ENCODE data around the gene MAP4K2.

MAP4K2 gene

DNA sequence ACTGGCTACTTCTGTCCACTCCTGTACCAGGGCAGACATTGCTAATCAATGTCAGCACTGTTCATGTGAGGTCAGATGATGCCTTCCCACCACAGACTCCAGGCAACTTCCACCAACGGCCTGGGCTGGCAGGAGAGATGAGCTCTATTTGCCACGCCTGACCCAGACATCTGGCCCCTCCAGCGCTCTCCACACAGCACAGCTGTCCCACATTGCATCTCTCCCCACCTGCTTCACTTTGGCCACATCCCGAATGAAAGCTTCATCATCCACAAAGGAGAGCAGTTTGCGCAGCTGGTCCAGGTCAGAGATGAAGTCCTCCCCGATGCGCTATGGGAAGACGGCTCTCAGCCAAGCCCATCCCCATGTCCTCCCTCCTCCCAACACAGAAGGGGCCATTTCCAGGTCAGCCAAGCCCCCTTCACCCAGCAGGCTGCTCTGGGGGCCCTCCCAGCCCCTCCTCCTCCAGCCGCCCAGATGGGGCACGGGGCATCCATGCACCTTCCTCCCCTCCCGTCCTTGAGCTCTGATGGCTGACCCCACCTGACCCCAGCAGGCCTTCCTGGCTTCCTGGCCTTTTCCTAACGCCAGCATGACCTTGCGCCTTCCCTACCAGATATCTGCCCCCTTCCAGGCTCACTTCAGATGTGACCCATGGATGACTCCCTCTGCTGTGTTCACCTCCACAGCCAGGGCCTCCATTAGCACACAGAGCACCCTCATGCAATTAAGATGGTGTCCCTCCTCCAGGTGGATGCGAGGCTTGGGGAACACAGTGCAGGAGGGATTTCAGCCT is 50.6 kb downstream of the MAP4K2 start:
- no peak for ATAC-seq
- TF ChIP-seq ZNF565 (CRISPR knock-in tag; conservative IDR thresholded peaks at IDR 0.05; ENCODE audit: low read depth) = no peak
- TF ChIP-seq RARB (CRISPR knock-in tag; IDR thresholded peaks at IDR 0.05) = no peak
- TF ChIP-seq ISL1 (CRISPR knock-in tag; IDR thresholded peaks at IDR 0.05) = no peak
- TF ChIP-seq, protein P1, sequence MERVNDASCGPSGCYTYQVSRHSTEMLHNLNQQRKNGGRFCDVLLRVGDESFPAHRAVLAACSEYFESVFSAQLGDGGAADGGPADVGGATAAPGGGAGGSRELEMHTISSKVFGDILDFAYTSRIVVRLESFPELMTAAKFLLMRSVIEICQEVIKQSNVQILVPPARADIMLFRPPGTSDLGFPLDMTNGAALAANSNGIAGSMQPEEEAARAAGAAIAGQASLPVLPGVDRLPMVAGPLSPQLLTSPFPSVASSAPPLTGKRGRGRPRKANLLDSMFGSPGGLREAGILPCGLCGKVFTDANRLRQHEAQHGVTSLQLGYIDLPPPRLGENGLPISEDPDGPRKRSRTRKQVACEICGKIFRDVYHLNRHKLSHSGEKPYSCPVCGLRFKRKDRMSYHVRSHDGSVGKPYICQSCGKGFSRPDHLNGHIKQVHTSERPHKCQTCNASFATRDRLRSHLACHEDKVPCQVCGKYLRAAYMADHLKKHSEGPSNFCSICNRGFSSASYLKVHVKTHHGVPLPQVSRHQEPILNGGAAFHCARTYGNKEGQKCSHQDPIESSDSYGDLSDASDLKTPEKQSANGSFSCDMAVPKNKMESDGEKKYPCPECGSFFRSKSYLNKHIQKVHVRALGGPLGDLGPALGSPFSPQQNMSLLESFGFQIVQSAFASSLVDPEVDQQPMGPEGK (CRISPR knock-in tag; IDR thresholded peaks at IDR 0.05; ENCODE audit: borderline replicate concordance) = no peak
- TF ChIP-seq TOX (CRISPR knock-in tag; IDR thresholded peaks at IDR 0.05; ENCODE audit: borderline replicate concordance) = no peak
- TF ChIP-seq GLIS3 (CRISPR knock-in tag; IDR thresholded peaks at IDR 0.05) = no peak
- TF ChIP-seq ZNF70 (CRISPR knock-in tag; IDR thresholded peaks at IDR 0.05) = no peak
- TF ChIP-seq ZFP3 (CRISPR knock-in tag; IDR thresholded peaks at IDR 0.05) = no peak

DNA sequence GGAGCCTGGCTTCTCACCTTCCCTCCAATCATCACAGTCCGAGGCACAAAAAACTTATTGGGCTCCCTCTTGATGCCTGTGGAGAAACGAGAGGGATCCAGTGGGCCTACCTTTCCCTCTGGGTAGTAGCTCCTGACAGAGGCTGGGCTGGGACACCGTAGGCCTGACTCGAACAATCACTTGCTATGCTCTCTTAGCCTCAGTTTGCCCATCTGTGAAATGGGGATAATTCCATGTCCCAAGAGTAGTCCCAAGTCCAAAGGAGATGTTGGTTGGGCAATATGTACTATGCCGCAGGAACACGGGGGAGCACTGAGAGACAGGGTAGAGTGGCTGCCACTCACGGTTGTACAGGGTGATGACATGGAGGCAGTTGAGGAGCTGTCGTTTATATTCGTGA is 51.4 kb downstream of the MAP4K2 start:
- no peak for TF ChIP-seq ISL1 (CRISPR knock-in tag; IDR thresholded peaks at IDR 0.05)
- TF ChIP-seq TCF4 (CRISPR knock-in tag; IDR thresholded peaks at IDR 0.05; ENCODE audit: borderline replicate concordance) = no peak

DNA sequence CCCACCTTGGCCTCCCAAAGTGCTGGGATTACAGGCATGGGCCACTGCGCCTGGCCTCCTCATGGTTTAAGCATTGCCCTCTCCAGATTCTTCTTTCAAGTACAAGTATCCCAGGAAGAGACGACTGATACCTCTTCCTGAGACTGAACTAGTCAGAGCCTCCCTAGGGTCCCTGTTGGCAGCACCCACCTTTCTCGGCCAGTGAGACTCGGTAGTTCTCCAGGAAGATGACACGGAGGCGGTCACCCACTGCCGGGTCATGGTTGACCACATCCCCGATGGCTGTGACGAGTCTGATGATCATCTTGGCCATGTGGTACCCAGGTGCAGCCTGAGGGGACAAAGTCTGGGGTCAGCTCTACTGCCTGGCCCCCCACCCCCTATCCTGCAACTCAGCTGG is 51.9 kb downstream of the MAP4K2 start:
- ATAC-seq = no peak
- TF ChIP-seq GLIS3 (CRISPR knock-in tag; IDR thresholded peaks at IDR 0.05) = no peak
- no peak for TF ChIP-seq ARNTL (CRISPR knock-in tag; IDR thresholded peaks at IDR 0.05; ENCODE audit: borderline replicate concordance, low read depth)
- no peak for TF ChIP-seq ZNF8 (CRISPR knock-in tag; IDR thresholded peaks at IDR 0.05)
- TF ChIP-seq, protein P2, sequence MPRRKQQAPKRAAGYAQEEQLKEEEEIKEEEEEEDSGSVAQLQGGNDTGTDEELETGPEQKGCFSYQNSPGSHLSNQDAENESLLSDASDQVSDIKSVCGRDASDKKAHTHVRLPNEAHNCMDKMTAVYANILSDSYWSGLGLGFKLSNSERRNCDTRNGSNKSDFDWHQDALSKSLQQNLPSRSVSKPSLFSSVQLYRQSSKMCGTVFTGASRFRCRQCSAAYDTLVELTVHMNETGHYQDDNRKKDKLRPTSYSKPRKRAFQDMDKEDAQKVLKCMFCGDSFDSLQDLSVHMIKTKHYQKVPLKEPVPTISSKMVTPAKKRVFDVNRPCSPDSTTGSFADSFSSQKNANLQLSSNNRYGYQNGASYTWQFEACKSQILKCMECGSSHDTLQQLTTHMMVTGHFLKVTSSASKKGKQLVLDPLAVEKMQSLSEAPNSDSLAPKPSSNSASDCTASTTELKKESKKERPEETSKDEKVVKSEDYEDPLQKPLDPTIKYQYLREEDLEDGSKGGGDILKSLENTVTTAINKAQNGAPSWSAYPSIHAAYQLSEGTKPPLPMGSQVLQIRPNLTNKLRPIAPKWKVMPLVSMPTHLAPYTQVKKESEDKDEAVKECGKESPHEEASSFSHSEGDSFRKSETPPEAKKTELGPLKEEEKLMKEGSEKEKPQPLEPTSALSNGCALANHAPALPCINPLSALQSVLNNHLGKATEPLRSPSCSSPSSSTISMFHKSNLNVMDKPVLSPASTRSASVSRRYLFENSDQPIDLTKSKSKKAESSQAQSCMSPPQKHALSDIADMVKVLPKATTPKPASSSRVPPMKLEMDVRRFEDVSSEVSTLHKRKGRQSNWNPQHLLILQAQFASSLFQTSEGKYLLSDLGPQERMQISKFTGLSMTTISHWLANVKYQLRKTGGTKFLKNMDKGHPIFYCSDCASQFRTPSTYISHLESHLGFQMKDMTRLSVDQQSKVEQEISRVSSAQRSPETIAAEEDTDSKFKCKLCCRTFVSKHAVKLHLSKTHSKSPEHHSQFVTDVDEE (CRISPR knock-in tag; IDR thresholded peaks at IDR 0.05) = no peak
- no peak for TF ChIP-seq BACH2 (CRISPR knock-in tag; IDR thresholded peaks at IDR 0.05; ENCODE audit: borderline replicate concordance)
- TF ChIP-seq ESRRG (CRISPR knock-in tag; IDR thresholded peaks at IDR 0.05) = no peak
- no peak for TF ChIP-seq RARB (CRISPR knock-in tag; IDR thresholded peaks at IDR 0.05)
- TF ChIP-seq ZNF565 (CRISPR knock-in tag; conservative IDR thresholded peaks at IDR 0.05; ENCODE audit: low read depth) = no peak
- TF ChIP-seq PPARA (CRISPR knock-in tag; IDR thresholded peaks at IDR 0.05; ENCODE audit: borderline replicate concordance) = no peak
- no peak for TF ChIP-seq ISL1 (CRISPR knock-in tag; IDR thresholded peaks at IDR 0.05)
- TF ChIP-seq, protein P1 (CRISPR knock-in tag; IDR thresholded peaks at IDR 0.05; ENCODE audit: borderline replicate concordance) = no peak

More for the DNA sequence above, 51.4 kb downstream of the MAP4K2 start:
- no peak for ATAC-seq

DNA sequence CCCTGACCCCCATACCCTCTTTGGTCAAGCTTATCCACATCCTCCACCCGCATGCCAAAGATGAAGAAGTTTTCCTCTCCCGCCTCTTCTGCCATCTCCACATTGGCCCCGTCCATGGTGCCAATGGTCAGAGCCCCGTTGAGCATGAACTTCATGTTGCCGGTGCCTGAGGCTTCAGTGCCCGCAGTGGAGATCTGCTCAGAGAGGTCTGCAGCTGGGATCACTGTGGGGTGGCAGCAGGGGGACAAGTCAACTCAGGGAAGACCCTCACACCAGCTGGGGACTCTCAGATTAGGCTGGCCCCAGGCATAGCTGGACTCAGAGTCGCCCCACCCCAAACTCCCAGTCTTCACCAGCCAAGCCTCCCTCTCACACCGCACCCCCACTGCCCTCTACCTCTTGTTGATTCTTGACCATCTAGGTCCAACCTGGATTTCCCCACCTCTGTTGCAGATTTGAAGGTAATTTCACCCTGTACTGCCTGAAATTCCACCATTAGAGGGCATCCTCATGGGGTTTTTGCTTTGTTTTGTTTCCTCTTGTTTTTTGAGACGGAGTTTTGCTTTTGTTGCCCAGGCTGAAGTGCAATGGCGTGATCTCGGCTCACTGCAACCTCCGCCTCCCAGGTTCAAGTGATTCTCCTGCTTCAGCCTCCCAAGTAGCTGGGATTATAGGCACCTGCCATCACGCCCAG is 52.5 kb downstream of the MAP4K2 start:
- TF ChIP-seq ZNF565 (CRISPR knock-in tag; conservative IDR thresholded peaks at IDR 0.05; ENCODE audit: low read depth) (no peak), RARB (CRISPR knock-in tag; IDR thresholded peaks at IDR 0.05) (no peak), ZC3H10 (CRISPR knock-in tag; IDR thresholded peaks at IDR 0.05) (no peak), OSR1 (CRISPR knock-in tag; IDR thresholded peaks at IDR 0.05) (no peak), ISL1 (CRISPR knock-in tag; IDR thresholded peaks at IDR 0.05) (no peak), BACH2 (CRISPR knock-in tag; IDR thresholded peaks at IDR 0.05; ENCODE audit: borderline replicate concordance) (no peak), CSDC2 (CRISPR knock-in tag; IDR thresholded peaks at IDR 0.05) (no peak), SNAI2 (CRISPR knock-in tag; IDR thresholded peaks at IDR 0.05) (no peak), ZFP3 (CRISPR knock-in tag; IDR thresholded peaks at IDR 0.05) (no peak), TCF4 (CRISPR knock-in tag; IDR thresholded peaks at IDR 0.05; ENCODE audit: borderline replicate concordance) (no peak), ESRRG (CRISPR knock-in tag; IDR thresholded peaks at IDR 0.05) (no peak)
- TF ChIP-seq, protein P3, sequence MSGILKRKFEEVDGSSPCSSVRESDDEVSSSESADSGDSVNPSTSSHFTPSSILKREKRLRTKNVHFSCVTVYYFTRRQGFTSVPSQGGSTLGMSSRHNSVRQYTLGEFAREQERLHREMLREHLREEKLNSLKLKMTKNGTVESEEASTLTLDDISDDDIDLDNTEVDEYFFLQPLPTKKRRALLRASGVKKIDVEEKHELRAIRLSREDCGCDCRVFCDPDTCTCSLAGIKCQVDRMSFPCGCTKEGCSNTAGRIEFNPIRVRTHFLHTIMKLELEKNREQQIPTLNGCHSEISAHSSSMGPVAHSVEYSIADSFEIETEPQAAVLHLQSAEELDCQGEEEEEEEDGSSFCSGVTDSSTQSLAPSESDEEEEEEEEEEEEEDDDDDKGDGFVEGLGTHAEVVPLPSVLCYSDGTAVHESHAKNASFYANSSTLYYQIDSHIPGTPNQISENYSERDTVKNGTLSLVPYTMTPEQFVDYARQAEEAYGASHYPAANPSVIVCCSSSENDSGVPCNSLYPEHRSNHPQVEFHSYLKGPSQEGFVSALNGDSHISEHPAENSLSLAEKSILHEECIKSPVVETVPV (CRISPR knock-in tag; IDR thresholded peaks at IDR 0.05) = no peak
- TF ChIP-seq, protein P1 (CRISPR knock-in tag; IDR thresholded peaks at IDR 0.05; ENCODE audit: borderline replicate concordance) = no peak
- TF ChIP-seq, protein P4, sequence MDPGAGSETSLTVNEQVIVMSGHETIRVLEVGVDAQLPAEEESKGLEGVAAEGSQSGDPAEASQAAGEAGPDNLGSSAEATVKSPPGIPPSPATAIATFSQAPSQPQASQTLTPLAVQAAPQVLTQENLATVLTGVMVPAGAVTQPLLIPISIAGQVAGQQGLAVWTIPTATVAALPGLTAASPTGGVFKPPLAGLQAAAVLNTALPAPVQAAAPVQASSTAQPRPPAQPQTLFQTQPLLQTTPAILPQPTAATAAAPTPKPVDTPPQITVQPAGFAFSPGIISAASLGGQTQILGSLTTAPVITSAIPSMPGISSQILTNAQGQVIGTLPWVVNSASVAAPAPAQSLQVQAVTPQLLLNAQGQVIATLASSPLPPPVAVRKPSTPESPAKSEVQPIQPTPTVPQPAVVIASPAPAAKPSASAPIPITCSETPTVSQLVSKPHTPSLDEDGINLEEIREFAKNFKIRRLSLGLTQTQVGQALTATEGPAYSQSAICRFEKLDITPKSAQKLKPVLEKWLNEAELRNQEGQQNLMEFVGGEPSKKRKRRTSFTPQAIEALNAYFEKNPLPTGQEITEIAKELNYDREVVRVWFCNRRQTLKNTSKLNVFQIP (CRISPR knock-in tag; IDR thresholded peaks at IDR 0.05; ENCODE audit: borderline replicate concordance, low read depth) = no peak
- ATAC-seq = no peak
